Activated T-cell treated with anti-CD3 and anti-CD28 coated beads for 4 hours (primary cell): ENCODE measurements around the gene PRR16.

Experiments used
- DNase-seq: peaks from one replicate; pipeline ENCODE4 v3.0.0-alpha.2; 2020

The PRR16 gene

DNA sequence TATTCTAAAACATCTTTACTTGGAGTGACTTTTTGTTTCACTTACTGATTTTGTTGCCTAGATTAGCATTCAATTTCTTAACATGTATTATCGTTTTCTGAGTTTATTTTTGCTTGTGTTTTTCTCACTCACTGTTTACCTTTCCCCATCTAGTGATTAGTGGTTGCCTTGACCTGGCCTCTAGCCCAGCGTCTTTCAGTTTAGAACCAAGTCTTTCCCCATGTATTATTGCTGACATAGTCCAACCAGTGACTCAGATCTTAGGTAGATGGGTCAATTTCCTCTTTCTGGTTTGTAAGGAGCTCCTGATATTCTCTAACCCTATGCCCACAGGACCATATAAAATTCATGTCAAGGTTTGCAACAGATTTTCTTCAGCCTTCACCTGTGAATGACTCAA, 135.5 kb downstream of the PRR16 start:
- no peak for DNase-seq

DNA sequence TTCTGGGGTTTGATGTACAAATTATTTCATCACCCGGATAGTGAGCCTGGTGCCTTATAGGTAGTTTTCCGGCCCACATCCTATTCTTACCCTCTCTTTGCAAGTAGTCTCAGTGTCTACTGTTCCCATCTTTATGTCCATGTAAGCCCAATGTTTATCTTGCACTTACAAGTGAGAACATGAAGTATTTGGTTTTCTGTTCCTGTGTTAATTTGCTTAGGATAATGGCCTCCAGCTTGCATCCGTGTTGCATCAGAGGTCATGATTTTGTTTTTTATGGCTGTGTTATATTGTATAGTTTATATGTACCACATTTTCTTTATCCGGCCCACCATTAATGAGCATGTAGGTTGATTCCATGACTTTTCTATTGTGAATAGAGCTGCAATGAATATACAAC, 136.5 kb downstream of the PRR16 start:
- no peak for DNase-seq

DNA sequence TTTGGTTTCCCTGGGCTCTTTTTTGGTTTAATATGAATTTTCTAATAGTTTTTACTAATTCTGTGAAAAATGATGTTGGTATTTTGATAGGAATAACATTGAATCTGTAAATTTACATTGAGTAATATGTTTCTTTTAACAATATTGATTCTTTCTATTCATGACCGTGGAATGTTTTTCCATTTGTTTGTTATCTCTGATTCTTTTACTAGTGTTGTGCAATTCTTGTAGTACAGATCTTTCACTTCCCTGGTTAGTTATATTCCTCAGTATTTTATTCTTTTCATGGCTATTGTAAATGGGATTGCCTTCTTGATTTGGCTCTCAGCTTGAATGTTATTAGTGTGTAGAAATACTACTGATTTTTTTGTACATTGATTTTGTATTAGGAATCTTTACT, 137.9 kb downstream of the PRR16 start:
- no peak for DNase-seq

DNA sequence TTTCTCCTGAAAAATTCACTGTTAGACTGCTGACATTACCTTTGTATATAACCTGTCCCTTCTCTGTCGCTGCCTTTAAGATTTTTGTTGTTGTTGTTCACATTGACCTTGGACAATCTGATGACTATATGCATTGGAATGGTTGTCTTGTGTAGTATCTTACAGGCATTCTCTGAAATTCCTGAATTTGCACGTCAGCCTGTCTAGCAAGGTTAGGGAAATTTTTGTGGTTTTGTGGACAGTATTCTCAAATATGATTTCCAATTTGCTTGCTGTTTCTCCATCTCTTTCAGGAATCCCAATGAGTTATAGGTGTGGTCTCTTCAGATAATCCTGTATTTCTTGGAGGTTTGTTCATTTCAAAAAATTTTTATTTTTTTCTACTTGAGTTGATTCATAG, 140.8 kb downstream of the PRR16 start:
- DNase-seq, result no peak

DNA sequence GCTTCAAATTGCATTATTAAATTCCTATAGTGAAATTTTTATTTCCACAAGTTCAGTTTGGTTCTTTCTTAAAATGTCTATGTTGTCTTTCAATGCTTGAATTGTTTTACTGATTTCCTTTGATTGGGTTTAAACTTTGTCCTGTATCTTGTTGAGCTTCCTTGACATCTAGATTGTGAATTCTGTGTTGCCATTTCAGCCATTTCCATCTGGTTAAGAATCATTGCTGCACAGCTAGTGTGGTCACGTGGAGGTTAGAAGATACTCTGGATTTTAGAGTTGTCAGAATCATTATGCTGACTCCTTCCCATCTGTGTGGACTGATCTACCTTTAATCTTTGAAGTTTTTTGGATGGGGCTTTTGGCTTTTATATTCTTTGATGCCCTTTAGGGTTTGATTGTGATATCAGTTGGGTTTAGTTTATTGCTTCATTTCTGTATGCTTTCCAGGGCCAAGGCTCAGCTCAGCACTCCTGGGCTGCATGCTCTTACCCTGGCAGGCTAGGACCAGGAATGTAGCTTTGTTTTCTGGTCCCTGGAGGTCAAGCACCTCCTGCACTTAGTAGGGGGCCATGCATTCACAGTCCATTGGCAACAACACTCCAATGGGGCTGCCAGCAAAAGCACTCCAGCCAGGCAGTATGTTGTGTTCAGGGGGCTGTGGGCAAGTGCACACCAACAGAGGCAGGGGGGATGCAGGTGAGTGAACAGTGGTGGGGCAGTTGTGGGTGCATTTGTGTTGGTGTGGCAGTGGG, 141.4 kb downstream of the PRR16 start:
- DNase-seq, result no peak

DNA sequence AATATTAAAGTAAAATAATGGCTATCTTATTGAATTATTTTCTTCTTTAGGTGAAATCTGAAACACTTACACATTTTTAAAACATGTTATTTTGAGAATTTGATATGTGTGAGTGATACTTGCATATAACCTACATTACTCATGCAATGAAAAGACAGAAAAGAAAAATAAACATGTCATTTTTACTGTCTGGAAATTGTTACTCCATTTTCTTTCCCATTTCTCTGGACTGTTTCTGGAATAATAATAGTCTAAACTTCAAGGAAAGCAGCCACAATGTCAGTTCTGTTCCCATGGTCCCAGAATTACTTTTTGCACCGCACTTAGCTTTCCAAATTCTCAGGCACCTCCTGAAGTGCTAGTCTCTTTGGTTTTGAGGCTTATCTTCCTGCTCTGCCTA, 145.5 kb downstream of the PRR16 start:
- no peak for DNase-seq

DNA sequence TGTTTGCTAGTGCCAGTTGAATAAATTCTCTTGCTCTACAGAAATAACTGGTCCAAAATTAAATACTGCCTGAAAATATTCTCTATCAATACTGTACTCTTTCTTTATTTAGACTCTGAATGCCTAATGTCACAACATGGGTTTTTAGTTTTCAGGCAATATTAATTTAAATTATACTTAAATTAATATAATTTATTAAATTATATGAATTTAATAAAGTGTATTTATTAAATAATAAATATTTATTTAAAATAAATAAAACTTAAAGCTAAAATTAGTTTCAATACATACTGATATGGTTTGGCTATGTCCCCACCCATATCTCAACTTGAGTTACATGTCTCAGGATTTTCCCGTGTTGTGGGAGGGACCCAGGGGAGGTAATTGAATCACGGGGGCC, 146.0 kb downstream of the PRR16 start:
- no peak for DNase-seq

DNA sequence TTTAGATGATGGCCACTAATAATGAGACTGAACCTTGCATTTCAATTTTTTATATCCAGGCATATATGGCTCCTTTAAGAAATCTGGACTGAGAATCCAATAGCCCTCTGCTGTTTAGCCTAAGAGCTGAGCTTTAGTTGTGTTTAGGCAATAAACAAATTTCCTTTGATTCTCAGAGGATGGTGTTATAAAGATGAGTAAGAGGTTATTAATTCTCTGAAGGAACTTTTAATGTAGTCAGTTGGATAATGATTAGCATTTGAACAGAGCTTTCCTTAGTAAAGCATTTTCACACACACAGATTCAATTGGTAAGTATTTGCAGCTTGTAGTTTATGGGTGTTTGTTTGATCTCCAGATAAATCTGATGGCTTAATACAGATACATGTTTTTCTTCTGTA, 149.6 kb downstream of the PRR16 start:
- no peak for DNase-seq

DNA sequence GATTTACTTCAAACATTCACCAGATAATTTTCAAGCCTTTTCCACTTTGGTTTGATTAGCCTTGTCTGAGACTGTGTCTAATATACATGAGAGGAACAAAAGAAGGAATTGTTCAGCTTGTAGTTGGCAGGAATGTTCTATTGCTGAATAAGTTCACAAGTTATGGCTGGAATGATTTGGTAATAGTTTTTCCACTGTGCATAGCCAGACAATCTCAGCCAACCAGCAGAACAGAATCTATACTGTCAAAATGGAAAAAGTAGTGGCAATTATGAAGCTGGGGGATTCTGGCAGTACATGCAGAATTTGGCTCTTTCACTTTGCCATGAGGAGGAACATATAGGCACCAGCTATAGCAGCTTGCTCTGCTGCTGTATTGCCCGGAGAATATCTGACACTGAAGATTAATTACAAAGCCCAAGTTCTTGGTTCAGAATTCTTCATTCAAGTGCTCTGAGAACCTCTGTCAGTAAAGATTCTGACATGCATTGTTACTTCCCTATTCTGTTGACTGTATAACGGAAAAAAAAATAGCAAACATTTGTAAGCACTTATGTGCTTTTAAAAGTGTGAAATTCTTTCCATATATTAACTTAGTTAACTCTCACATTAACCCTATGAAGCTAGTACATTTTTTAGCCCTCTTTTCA, 150.6 kb downstream of the PRR16 start:
- no peak for DNase-seq

DNA sequence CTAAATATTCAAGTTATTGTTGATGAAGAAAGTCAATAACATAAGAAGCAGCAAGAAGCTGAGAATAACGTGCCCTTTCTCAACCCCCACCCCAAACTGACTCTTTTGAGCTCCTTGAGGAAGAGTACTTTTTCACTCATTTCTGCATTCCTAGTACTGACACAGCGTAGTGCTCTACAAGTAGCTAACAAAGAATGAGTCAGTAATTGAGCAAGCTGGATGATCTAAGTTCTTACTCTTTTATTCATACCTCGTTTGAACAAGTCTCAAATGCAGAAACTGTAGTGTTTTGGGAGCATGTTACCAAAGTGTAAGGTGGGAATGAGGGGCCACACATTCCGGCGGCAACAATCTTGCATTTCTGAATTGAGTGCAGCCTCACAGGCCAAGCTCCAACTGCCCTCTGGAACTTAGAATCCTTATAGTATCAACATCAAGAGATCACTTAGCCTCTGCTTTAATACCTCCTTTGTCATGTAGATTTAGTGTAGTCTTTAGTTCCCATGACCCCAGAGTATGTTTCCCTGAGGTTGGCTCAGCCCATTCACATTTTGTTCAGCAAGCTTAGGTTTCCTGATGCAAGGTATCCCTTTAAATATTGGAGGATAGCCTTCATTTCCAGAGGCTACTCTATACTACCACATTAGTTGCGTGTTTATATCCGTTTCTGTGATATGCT, 152.0 kb downstream of the PRR16 start:
- DNase-seq, result no peak

DNA sequence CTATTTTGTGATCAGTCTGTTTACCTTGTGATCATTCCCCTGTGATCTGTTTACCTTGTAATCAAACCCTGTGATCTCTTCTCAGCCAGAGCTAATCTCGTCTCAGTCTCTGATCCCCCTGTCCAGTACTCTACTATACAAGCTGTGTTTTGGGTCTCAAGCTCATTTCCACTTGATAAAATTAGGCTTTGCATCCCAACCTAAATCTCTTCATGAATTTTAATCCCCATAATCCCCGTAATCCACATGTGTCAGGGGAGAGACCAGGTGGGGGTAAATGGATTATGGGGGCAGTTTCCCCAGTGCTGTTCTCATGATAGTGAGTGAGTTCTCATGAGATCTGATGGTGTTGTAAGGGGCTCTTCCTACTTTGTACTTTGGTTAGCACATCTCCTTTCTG, 157.2 kb downstream of the PRR16 start:
- DNase-seq, result no peak

DNA sequence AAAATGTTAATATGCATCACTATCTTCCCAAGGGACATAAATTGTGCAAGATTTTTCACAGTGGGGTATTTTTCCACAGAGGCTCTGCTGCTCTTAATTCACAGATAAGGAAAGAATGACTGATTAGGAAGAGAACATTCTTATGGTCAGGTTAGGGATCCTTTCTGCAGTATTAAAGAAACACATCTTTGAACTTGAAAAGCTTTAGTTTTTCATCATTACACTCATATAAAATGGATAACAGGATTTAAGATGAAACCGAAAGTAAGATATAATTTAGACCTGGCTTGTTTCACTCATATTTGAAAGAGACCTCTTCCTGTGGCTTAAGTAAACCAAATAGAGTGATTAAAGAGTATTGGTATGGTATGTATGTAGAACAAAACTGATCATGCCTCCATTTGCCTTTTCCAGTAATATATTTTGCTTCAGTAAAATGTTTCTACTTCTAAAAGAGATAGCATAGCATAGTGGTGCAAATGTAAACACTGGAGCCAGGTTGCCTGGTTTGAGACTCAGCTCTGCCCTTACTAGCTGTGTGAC, 160.0 kb downstream of the PRR16 start:
- DNase-seq, result no peak

DNA sequence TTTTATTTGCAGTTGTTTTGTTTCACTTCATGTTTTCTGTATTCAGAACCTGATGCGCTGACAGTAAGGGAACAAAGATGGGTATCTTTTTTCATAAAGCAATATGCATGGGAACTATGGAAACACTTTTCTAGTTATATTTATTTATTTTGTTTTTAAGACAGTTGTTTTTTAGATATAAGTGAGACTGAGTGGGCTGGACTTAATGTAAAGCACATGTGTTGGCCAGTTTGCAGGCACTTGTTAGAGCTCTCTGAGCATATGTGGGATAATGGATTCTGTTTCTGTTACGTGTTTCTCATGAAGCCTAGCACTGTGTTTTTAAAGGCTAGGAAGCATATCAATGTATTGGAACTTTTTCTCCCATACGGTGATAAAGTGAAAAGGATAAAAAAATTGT, 164.1 kb downstream of the PRR16 start:
- no peak for DNase-seq

DNA sequence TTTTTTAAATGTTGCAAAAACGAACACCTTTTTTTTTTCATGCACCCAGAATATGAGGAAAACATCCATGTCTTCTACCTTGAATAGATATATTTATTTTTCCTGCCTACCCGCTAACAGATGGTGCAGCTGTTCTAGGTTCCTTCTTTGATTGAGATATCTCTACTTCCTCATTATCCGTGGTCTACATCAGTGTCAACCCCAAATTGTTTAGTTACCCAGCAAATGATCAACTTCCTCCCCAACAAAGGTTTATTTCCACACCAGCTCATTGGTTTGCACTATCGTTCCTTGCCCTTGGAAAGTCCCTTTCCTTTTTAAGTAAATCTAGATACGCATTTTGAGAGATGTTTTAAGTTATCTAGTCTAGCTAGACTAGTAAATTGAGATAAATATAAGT, 166.4 kb downstream of the PRR16 start:
- DNase-seq, result no peak

DNA sequence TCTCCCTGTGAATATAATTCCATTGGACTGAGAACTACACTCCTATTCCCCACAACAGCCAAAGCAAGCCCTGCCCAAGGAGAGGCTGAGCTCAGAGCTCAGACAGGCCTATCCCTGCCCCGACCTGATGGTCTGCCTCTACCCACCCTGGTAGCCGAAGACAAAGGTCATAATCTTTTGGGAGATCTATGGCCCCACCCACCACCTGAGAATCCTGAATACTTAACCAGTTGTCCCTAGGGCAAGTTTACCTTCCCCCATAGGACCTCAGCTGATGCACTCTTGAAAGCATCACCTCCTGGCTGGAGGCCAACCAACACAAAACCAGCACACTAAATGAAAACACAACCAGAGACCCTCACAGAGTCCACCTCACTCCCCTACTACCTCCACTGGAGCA, 167.5 kb downstream of the PRR16 start:
- DNase-seq, result no peak

DNA sequence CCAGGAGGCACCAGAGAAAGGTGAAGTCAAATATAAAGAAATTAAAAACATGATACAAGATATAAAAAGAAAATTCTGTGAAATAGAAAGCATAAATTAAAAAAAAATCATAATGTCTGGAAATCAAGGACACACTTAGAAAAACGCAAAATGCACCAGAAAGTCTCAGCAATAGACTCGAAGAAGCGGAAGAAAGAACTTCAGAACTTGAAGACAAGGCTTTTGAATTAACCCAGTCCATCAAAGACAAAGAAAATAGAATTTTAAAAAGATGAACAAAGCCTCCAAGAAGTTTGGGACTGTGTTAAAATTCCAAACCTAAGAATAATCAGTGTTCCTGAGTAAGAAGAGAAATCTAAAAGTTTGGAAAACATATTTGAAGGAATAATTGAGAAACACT, 168.3 kb downstream of the PRR16 start:
- DNase-seq, result no peak

DNA sequence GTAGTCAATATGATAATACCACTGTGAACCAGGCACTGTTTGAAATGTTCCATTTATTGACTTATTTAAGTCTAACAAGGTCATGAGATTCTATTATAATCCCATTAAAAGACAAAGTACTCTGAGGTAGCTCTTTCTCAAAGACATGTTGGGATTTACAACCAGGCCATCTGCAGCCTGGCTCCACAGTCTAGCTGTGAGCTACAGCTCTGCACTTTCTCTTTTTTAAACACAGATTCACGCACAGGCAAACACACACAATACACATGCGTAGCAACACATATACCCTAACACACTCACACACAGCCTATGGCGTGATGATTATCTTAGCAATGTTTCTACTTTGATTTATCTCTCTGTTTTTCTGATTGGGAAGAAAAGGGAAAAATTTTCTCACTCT, 174.3 kb downstream of the PRR16 start:
- no peak for DNase-seq

DNA sequence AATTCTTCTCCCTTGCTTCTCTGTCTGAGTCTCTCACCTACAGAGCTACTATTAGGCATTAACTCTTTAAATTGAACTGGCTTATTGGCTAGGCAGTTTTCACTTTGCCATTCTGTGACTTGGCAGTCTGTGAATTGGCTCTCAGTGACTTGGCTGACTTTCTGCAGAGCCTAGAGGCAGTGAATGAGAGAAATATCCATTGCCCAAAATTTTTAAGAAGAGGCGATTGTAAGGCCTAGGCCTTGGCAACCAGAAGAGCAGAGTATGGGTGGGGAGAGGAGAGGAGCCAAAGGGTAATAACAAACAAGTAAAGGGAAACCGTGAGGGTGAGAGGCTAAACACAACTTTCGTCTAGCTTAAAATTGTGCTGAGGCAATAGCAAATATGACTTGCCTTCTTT, 176.7 kb downstream of the PRR16 start:
- no peak for DNase-seq

DNA sequence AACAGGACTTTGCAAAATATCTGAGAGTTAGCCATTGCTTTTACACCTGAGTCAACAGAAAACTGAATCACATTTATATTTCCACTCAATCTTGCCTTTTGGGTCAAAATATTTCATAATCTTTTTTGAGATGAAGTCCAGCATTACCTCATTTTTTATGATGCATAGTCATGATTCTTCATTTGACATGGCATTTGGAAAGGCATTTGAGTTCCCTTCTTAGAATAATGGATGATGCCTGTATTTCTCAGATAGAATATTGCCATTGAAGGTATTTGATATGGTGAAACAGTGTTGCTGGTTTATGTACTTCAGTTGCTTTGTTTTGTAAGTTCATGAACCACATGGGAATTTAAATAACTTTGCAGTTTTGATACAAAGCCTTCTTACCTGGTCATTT, 180.4 kb downstream of the PRR16 start:
- DNase-seq, result no peak

DNA sequence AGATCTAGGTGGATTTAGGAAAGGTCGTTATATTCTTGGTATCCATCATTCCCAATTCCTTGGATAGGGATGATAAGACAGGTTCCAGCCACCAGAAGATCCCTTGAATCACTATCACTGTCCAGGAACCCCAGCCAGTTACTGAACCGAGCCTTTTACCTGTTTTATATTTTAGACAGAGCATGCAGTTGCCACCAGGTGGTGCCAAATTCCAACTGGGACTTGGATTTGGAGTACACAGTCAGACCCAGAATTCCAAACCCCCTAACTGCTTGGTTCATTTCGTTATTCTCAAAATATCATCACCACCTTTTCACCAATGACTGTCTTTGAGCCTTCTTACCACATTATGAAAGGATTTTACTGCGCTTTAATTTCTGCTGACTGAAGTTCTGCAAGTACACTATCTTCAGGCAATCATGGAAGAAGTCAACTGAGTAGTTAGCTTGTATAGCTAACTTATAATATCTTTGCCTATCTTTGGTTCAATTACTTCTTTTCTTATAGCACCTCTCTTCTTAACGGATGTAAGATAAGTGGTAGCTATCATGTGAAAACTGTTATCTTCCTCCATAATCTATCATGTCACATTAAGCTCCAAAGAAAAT, 191.8 kb downstream of the PRR16 start:
- DNase-seq, result no peak

DNA sequence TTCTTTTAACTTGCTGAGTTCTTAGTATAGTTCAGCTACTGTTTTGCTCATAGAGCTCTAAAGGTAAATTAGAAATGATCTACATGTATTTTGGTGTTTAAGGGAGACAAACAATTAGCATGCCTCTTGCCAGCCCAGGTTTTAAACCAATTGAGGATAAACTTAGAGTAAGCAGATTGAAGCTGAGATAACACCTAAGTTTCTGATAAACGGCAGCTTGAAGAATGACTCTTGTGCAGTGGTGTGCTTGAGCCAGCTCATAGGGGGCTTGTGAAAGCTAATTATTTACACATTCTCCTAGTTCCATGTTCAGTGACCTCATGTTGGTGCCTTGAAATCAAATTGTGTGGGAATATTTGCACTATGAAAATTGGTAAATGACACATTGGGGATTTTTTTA, 193.0 kb downstream of the PRR16 start:
- no peak for DNase-seq

DNA sequence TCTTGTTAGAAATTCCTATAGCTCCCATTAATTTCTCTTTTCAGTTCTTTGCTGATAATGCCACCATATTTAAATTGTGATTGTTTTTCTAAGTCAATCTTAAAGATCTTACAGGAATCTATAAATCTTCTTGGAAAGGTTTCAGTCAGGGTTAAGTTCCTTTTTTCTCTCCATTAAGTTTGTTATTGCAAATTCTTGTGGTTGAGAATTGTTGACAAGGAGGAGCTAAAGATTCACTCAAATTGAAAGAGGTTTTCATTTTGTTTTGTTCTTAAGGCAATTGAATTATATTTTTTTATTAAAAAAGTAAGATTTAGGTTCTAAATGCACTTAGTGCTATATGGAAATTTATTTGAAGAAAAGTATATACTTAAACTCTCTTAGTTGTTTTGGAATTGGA, 213.4 kb downstream of the PRR16 start:
- no peak for DNase-seq

DNA sequence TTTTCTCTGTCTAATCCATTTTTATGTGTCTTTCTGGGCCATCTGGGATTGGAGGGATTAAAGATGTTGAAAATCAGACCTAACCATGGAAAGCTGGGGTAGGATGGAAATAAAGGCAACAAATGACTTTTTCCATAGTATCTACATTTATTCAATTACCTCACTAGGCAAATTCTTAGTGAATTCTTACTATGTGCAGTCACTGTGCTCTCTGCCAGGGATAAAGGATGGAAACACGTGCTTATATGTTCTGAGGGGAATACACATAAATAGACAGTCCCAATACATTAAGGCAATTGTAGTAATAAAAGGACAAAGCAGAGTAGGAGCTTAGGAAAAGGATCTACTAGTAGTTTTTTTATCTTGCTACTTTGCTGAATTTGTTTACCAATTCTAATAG, 214.2 kb downstream of the PRR16 start:
- no peak for DNase-seq

DNA sequence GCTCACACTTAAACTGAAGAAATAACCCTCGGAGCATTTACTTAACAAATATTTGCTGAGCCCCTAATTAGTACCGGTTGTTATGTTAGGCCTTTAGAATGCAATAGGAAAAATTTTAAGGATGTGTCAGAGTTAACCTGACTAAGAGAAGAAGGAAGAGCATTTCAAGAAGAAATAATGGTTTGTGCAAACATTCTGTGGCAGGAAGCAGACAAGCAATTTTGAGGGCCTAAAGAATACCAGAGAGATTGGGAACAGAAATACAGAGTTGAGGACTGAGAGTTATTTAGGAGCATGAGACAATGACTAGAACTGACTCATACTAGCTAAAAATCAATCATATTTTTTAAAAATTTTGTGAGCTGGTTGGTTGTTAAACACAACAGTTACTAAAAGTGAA, 218.8 kb downstream of the PRR16 start:
- DNase-seq, result no peak
